ENCODE results near the gene TDRD6.

Gene TDRD6

GRCh38 chr6:46652232-46652602 is 35.5 kb upstream of the TDRD6 start:
- H2AFZ ChIP-seq (ENCODE audit: low read length): no peak overlapping the region
- no peak for TF ChIP-seq CTCF (conservative IDR thresholded peaks at IDR 0.05; ENCODE audit: low read length)
- TF ChIP-seq EZH2phosphoT487 (IDR thresholded peaks at IDR 0.05; ENCODE audit: borderline replicate concordance): no peak
- H3K4me1 ChIP-seq (ENCODE audit: insufficient read depth, low read length, poor library complexity, severe bottlenecking): no peaks in the 10 kb centered on the region
- H3K27me3 ChIP-seq (ENCODE audit: insufficient read depth, low read length, poor library complexity, severe bottlenecking): no peaks in the 10 kb centered on the region
- no peak overlapping the region for H3K4me3 ChIP-seq (ENCODE audit: low read length, poor library complexity, severe bottlenecking)
- H3K79me2 ChIP-seq (ENCODE audit: insufficient read depth, low read length): no peaks in the 10 kb centered on the region
- H3K4me2 ChIP-seq (ENCODE audit: low read depth, low read length, poor library complexity, severe bottlenecking): no peak overlapping the region
- no peaks in the 10 kb centered on the region for H3K9me3 ChIP-seq (ENCODE audit: insufficient read depth, low read depth, low read length)
- no peaks in the 10 kb centered on the region for H3K9me2 ChIP-seq (replicated peaks; ENCODE audit: low read depth, low read length)
- no peaks in the 10 kb centered on the region for H4K20me1 ChIP-seq (ENCODE audit: insufficient read depth, low read length, poor library complexity, severe bottlenecking)
- no peak overlapping the region for H3K9ac ChIP-seq (ENCODE audit: low read depth, low read length, poor library complexity, severe bottlenecking)
- H3K36me3 ChIP-seq (ENCODE audit: insufficient read depth, low read length): no peaks in the 10 kb centered on the region
- no peaks in the 10 kb centered on the region for H3F3A ChIP-seq (ENCODE audit: low read depth)

GRCh38 chr6:46652603-46653438 is 34.9 kb upstream of the TDRD6 start, which contains the start of the genes CYP39A1 and SLC25A27:
Gene CYP39A1 (minus strand): TSS chr6:46652818. CDS start chr6:46652582, 236 bp downstream.
Gene SLC25A27 (plus strand): TSS chr6:46652975. CDS start chr6:46653193, 218 bp downstream.
- H3K79me2 ChIP-seq (ENCODE audit: insufficient read depth, low read length): no peaks in the 10 kb centered on the region
- H3K9me2 ChIP-seq (replicated peaks; ENCODE audit: low read depth, low read length): no peaks in the 10 kb centered on the region
- no peak within 1 kb of the TSS for H3K9ac ChIP-seq (ENCODE audit: low read depth, low read length, poor library complexity, severe bottlenecking)
- no peaks in the 10 kb centered on the region for H3K27me3 ChIP-seq (ENCODE audit: insufficient read depth, low read length, poor library complexity, severe bottlenecking)
- H3F3A ChIP-seq (ENCODE audit: low read depth): no peaks in the 10 kb centered on the region
- TF ChIP-seq CTCF (conservative IDR thresholded peaks at IDR 0.05; ENCODE audit: low read length) (no peak), EZH2phosphoT487 (IDR thresholded peaks at IDR 0.05; ENCODE audit: borderline replicate concordance) (no peak)
- H4K20me1 ChIP-seq (ENCODE audit: insufficient read depth, low read length, poor library complexity, severe bottlenecking): no peaks in the 10 kb centered on the region
- H2AFZ ChIP-seq (ENCODE audit: low read length): no peak within 1 kb of the TSS
- no peak within 1 kb of the TSS for H3K4me2 ChIP-seq (ENCODE audit: low read depth, low read length, poor library complexity, severe bottlenecking)
- no peak within 1 kb of the TSS for H3K4me3 ChIP-seq (ENCODE audit: low read length, poor library complexity, severe bottlenecking)
- no peaks in the 10 kb centered on the region for H3K9me3 ChIP-seq (ENCODE audit: insufficient read depth, low read depth, low read length)
- no peaks in the 10 kb centered on the region for H3K4me1 ChIP-seq (ENCODE audit: insufficient read depth, low read length, poor library complexity, severe bottlenecking)
- no peaks in the 10 kb centered on the region for H3K36me3 ChIP-seq (ENCODE audit: insufficient read depth, low read length)

GRCh38 chr6:46653439-46654195 is 34.1 kb upstream of the TDRD6 start:
- no peaks in the 10 kb centered on the region for H3K9me2 ChIP-seq (replicated peaks; ENCODE audit: low read depth, low read length)
- no peak overlapping the region for H2AFZ ChIP-seq (ENCODE audit: low read length)
- no peak overlapping the region for H3K4me3 ChIP-seq (ENCODE audit: low read length, poor library complexity, severe bottlenecking)
- no peak overlapping the region for H3K4me2 ChIP-seq (ENCODE audit: low read depth, low read length, poor library complexity, severe bottlenecking)
- H3F3A ChIP-seq (ENCODE audit: low read depth): no peaks in the 10 kb centered on the region
- no peaks in the 10 kb centered on the region for H3K36me3 ChIP-seq (ENCODE audit: insufficient read depth, low read length)
- no peaks in the 10 kb centered on the region for H3K27me3 ChIP-seq (ENCODE audit: insufficient read depth, low read length, poor library complexity, severe bottlenecking)
- no peaks in the 10 kb centered on the region for H3K79me2 ChIP-seq (ENCODE audit: insufficient read depth, low read length)
- H3K4me1 ChIP-seq (ENCODE audit: insufficient read depth, low read length, poor library complexity, severe bottlenecking): no peaks in the 10 kb centered on the region
- H3K9ac ChIP-seq (ENCODE audit: low read depth, low read length, poor library complexity, severe bottlenecking): no peak overlapping the region
- no peaks in the 10 kb centered on the region for H4K20me1 ChIP-seq (ENCODE audit: insufficient read depth, low read length, poor library complexity, severe bottlenecking)
- no peaks in the 10 kb centered on the region for H3K9me3 ChIP-seq (ENCODE audit: insufficient read depth, low read depth, low read length)
- TF ChIP-seq EZH2phosphoT487 (IDR thresholded peaks at IDR 0.05; ENCODE audit: borderline replicate concordance): no peak
- TF ChIP-seq CTCF (conservative IDR thresholded peaks at IDR 0.05; ENCODE audit: low read length): no peak
